PC-9 (cell line): ENCODE data around the gene GPX6. TPM values are rescaled to one million over a fixed set of nuclear protein-coding genes. Genes with fewer than 3 reads are reported as not detected.
"Not testable (repeated sequence)": the region's sequence is repeated elsewhere in the genome, so short reads cannot be mapped to it uniquely, and the experiment has no call there.

Source experiments
- BruUV-seq: library from RNA; stranded (reverse); fragments of 400-500 nt; replicated peaks from 2 replicates; lab custom pipeline; 2021; lab: Mats Ljungman, UMichigan
- CTCF ChIA-PET: fragments of 300-600 bp; sonication (Branson Sonifier 250); formaldehyde crosslinking; loops from one replicate; lab custom pipeline; 2022; ENCODE audit warnings: antibody characterized with exemption; lab: Charles Lee
- POLR2A ChIA-PET: fragments of 300-600 bp; sonication (Branson Sonifier 250); formaldehyde crosslinking; loops from one replicate; lab custom pipeline; 2022; ENCODE audit warnings: antibody characterized with exemption; ENCODE audit not compliant: unreplicated experiment; lab: Charles Lee
- DNase-seq, 2 experiments: peaks; one replicate each; pipeline versions ENCODE4 v3.0.0 to v3.0.0-alpha.2; 2015 to 2022; ENCODE audit warnings: mixed read lengths in 1 of 2
- H2AFZ ChIP-seq: fragments of 200-600 bp; sonication (generic); 2 replicates; pipeline ENCODE4 v1.8.1; 2017; ENCODE audit warnings: antibody characterized with exemption
- H3F3A ChIP-seq: fragments of 200-600 bp; sonication (generic); 2 replicates; pipeline ENCODE4 v1.8.1; 2017; ENCODE audit warnings: antibody characterized with exemption, mild to moderate bottlenecking, low read depth; ENCODE audit not compliant: insufficient read depth
- H3K27ac ChIP-seq: fragments of 200-600 bp; sonication (generic); 2 replicates; pipeline ENCODE4 v1.6.1; 2016; ENCODE audit warnings: mixed run types
- H3K27me3 ChIP-seq: fragments of 200-600 bp; sonication (generic); 2 replicates; pipeline ENCODE4 v1.6.1; 2016; ENCODE audit warnings: low read depth, mixed run types; ENCODE audit not compliant: insufficient read depth
- H3K36me3 ChIP-seq: fragments of 200-600 bp; sonication (generic); 2 replicates; pipeline ENCODE4 v1.6.1; 2016; ENCODE audit warnings: low read depth, mixed run types
- H3K4me1 ChIP-seq: fragments of 200-600 bp; sonication (generic); replicated peaks from 2 replicates; pipeline ENCODE4 v1.6.1; 2016; ENCODE audit warnings: mixed run types; ENCODE audit not compliant: insufficient read depth
- H3K4me2 ChIP-seq: fragments of 200-600 bp; sonication (generic); 2 replicates; pipeline ENCODE4 v1.6.1; 2017; ENCODE audit warnings: mixed run types
- H3K4me3 ChIP-seq: fragments of 200-600 bp; sonication (generic); 2 replicates; pipeline ENCODE4 v1.6.1; 2016; ENCODE audit warnings: mixed run types
- H3K79me2 ChIP-seq: fragments of 200-600 bp; sonication (generic); 2 replicates; pipeline ENCODE4 v1.6.1; 2017; ENCODE audit warnings: low read depth, mixed run types
- H3K9me2 ChIP-seq: fragments of 200-600 bp; sonication (generic); 2 replicates; pipeline ENCODE4 v1.8.1; 2017; ENCODE audit warnings: mild to moderate bottlenecking; ENCODE audit not compliant: insufficient read depth
- H3K9me3 ChIP-seq: fragments of 200-600 bp; sonication (generic); 2 replicates; pipeline ENCODE4 v1.8.1; 2016; ENCODE audit warnings: low read depth; ENCODE audit not compliant: insufficient read depth
- H4K20me1 ChIP-seq: fragments of 200-600 bp; sonication (generic); 2 replicates; pipeline ENCODE4 v1.8.1; 2017; ENCODE audit not compliant: insufficient read depth
- CTCF ChIP-seq: fragments of 200-600 bp; sonication (generic); conservative IDR thresholded peaks from 2 replicates; pipeline ENCODE4 v1.6.1; 2017; ENCODE audit warnings: mixed run types, antibody characterized with exemption, mild to moderate bottlenecking, moderate library complexity
- EZH2 ChIP-seq: fragments of 200-600 bp; sonication (generic); IDR thresholded peaks from 2 replicates; pipeline ENCODE4 v1.8.0; 2017; ENCODE audit warnings: antibody characterized with exemption, low read depth
- intact Hi-C: fragments of 100-400 bp; cut with micrococcal nuclease; formaldehyde crosslinking; loops from one replicate; pipeline ENCODE4 v1.10.0; 2022; ENCODE audit not compliant: unreplicated experiment
- total RNA-seq: library from RNA; stranded (reverse); gene quantifications from 2 replicates; pipeline ENCODE4 v1.2.3, GENCODE V29; 2021

GPX6 gene
- total RNA-seq, 1 experiment from 2014 or later = not detected

GRCh38 chr6:28511628-28512300 lies 3.8 kb downstream of the GPX6 start:
- TF ChIP-seq EZH2 (no peak), CTCF (no peak)
- no TSS peak for BruUV-seq
- no peaks in the 10 kb centered on the region for H4K20me1 ChIP-seq
- no peaks in the 10 kb centered on the region for H3K79me2 ChIP-seq
- H3K4me1 ChIP-seq = no peaks in the 10 kb centered on the region
- H3K4me2 ChIP-seq = no peak overlapping the region
- H3K9me2 ChIP-seq = no peaks in the 10 kb centered on the region
- no peaks in the 10 kb centered on the region for H3K36me3 ChIP-seq
- DNase-seq = no peak
- H3K27ac ChIP-seq = no peak overlapping the region
- no peaks in the 10 kb centered on the region; the same call in 1 of the 2 replicates for H3K27me3 ChIP-seq
- no peak overlapping the region for H2AFZ ChIP-seq
- ChIA-PET CTCF (no interaction called here), POLR2A (no interaction called here)
- intact Hi-C loops = no loop called here
- no peaks in the 10 kb centered on the region for H3F3A ChIP-seq
- no peak overlapping the region for H3K4me3 ChIP-seq
- H3K9me3 ChIP-seq = no peaks in the 10 kb centered on the region

DNA sequence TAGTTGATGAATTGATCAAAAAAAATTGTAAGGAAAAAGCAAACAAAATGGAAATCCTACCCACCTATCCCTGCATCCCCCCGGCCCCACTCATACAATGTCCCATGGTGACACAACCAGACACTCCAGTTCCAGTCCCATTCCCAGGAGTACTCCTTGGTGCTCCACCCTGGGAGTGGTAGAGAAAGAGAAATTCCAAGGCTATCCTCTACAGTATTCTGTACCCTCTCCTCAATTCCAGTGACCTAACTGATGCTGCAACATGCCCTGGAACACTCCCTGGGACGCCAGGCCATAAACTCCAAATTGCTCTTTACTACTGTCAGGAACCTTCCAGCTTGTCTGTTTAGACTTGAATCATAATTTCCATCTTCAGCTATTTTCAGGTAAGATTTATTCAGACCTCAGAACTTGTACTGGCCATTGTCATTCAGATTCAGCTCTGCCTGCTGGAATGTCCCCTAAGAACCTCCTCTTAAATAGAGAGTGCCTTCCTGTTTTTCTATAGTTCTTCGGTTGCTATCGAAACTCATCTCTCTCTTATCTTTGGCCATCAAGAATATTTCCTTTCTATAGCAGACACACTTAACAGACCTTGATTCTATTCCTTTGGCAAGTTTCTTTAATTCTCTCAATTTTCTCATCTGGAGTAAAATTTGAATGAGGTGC lies 8.7 kb downstream of the GPX6 start:
- H3K9me3 ChIP-seq = no peaks in the 10 kb centered on the region
- no peaks in the 10 kb centered on the region for H3K79me2 ChIP-seq
- TF ChIP-seq CTCF (no peak), EZH2 (no peak)
- H3K4me3 ChIP-seq = no peak overlapping the region
- ChIA-PET POLR2A (no interaction called here), CTCF (no interaction called here)
- H3K4me2 ChIP-seq = no peak overlapping the region
- intact Hi-C loops = no loop called here
- no peaks in the 10 kb centered on the region for H4K20me1 ChIP-seq
- H2AFZ ChIP-seq = no peak overlapping the region
- no peaks in the 10 kb centered on the region for H3K9me2 ChIP-seq
- H3F3A ChIP-seq = no peaks in the 10 kb centered on the region
- no peak for DNase-seq
- BruUV-seq = no TSS peak
- no peaks in the 10 kb centered on the region for H3K4me1 ChIP-seq
- H3K36me3 ChIP-seq = no peaks in the 10 kb centered on the region
- no peaks in the 10 kb centered on the region for H3K27me3 ChIP-seq
- no peak overlapping the region for H3K27ac ChIP-seq

GRCh38 chr6:28505733-28506132 lies 9.9 kb downstream of the GPX6 start:
- no TSS peak for BruUV-seq
- Histone ChIP-seq H3K36me3 (no peaks in the 10 kb centered on the region), H3K27me3 (no peaks in the 10 kb centered on the region), H4K20me1 (no peaks in the 10 kb centered on the region), H3F3A (no peaks in the 10 kb centered on the region), H3K9me2 (no peaks in the 10 kb centered on the region), H3K4me3 (no peak overlapping the region), H2AFZ (no peak overlapping the region), H3K79me2 (no peaks in the 10 kb centered on the region), H3K4me1 (no peaks in the 10 kb centered on the region), H3K27ac (no peak overlapping the region), H3K9me3 (no peaks in the 10 kb centered on the region), H3K4me2 (no peak overlapping the region)
- intact Hi-C loops = no loop called here
- DNase-seq = no peak
- ChIA-PET POLR2A (interaction anchor here (0.7 kb wide), 1 partner anchor 37 kb away, joined by 4 read pairs; no protein-coding TSS in a partner anchor), CTCF (no interaction called here)
- TF ChIP-seq EZH2 (no peak), CTCF (no peak)

GRCh38 chr6:28502709-28503305 lies 12.8 kb downstream of the GPX6 start:
- intact Hi-C loops, H3K27me3 ChIP-seq, DNase-seq, H2AFZ ChIP-seq, H3K27ac ChIP-seq, H3K36me3 ChIP-seq, POLR2A ChIA-PET, H3K9me2 ChIP-seq, H3F3A ChIP-seq, H4K20me1 ChIP-seq, H3K4me2 ChIP-seq, H3K4me1 ChIP-seq, H3K79me2 ChIP-seq, CTCF ChIA-PET, H3K4me3 ChIP-seq, H3K9me3 ChIP-seq, BruUV-seq: not testable (repeated sequence)

- BruUV-seq, intact Hi-C loops: not testable (repeated sequence)
These were observed 13.5 kb downstream of the GPX6 start for GRCh38 chr6:28502136-28502535.

More at GRCh38 chr6:28502136-28502535, 13.5 kb downstream of the GPX6 start:
- DNase-seq, POLR2A ChIA-PET, CTCF ChIA-PET, H3F3A ChIP-seq, H3K4me2 ChIP-seq, H3K9me3 ChIP-seq, H3K27me3 ChIP-seq, H3K36me3 ChIP-seq, H4K20me1 ChIP-seq, H3K4me1 ChIP-seq, H3K9me2 ChIP-seq, H2AFZ ChIP-seq, H3K79me2 ChIP-seq, H3K27ac ChIP-seq, H3K4me3 ChIP-seq: not testable (repeated sequence)
